Skeletal muscle cell (primary cell): ENCODE results near the gene DGKE.

Experiments used
- DNase-seq: peaks from one replicate; pipeline ENCODE4 v3.0.0-alpha.2; 2010; ENCODE audit warnings: low read depth
- H3K4me3 ChIP-seq: 2 replicates; pipeline ENCODE4 v1.5.1; 2011; ENCODE audit warnings: low read depth, mild to moderate bottlenecking, control low read depth, low read length, moderate library complexity

Gene DGKE

DNA sequence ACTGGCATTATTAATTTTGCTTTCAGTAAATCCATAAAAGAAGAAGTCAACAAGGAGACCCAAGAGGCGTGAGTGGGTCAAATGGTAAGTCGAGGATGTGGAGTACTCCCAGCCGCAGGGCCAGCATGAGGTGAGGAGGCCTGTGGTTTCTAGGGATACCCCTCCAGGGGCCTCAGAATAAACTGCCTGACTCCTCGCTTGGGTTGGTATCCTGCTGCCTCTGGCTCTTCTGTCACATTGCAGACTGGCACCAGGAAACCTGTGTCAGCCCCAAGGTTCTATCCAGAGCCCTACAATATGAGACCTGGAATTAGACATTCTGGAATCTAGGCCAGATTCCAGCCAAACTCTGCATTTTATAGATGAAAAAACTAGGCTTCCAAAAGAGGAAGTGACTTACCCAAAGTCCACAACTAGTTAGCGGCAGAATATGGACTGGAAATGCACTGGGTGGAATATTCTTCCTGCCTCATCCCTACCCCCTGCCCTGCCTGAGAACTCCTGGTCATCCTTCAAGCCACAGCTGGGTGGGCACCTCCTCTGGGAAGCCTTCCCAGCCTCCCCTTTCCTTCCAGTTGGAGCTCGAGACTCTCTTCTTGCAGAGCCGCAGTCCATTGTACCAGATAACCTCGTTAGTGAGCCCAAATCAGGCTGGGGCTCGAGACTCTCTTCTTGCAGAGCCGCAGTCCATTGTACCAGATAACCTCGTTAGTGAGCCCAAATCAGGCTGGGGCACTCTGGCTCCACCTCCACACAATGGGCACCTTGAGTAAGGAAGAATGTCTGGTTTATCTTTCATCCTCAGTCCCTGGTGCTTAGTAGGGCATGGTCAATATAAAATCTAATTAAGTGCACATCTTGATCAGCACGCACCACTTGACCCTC, 22.8 kb upstream of the DGKE start:
- no peak for DNase-seq
- no peak overlapping the region for H3K4me3 ChIP-seq

DNA sequence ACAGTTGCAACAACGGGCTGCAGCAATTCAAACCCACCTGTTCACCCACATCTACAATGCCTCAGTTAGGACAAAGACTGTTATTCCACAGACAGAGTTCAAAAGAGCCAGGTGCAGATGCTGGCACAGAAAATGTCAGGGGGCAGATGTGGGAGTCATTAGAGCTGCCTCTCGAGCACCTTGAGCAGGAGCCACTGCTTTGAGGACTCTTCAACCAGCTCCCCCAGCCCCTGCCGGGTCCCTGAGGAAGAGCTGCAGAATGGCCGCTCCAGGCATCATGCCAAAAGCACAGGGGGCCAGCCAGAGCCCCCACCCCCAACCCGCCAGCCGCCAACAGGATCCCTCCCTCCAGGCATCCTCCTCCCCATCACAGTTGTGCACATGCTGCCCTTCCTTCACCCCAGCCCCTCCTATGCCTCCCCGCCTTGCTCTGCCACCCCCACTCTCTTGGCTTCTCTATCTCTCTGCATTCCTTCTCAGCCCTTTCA, 21.0 kb upstream of the DGKE start:
- DNase-seq = no peak
- no peak overlapping the region for H3K4me3 ChIP-seq

DNA sequence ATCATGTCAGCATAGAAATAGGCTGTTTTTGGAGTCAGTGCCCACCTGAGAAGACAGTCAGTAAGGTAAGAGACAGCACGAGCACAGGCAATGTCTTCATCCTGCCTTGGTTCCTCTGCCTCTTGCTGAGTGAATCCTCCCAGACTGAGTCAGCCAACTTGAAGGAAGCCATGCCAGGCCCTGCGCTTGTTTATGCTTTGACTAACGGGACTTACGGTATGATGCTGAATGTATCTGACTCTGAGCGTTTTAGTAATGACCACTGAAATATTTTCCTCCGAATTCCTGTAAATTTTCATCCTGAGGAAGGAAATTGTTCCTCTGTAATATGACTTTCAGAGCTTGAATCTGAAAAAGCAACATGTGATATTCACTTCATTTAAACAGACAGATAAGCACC, 18.2 kb upstream of the DGKE start:
- no peak overlapping the region for H3K4me3 ChIP-seq
- DNase-seq = no peak

DNA sequence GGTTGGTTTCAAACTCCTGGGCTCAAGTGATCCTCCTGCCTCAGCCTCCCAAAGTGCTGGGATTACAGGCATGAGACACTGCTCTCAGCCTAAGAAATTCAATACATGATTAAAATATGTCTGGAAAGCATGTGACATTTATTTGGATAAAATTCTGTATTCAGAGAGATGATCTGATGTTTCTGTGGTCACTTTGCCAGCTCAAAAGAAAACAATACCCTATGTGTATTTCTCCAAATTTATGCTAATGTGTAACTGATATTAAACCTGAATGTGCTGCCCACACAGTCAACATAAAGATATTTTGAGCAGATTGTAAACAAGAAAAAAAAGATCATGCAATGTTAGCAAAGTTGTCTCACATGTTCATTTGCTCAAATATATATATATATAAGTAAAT, 16.9 kb upstream of the DGKE start:
- DNase-seq = no peak
- H3K4me3 ChIP-seq = no peak overlapping the region

DNA sequence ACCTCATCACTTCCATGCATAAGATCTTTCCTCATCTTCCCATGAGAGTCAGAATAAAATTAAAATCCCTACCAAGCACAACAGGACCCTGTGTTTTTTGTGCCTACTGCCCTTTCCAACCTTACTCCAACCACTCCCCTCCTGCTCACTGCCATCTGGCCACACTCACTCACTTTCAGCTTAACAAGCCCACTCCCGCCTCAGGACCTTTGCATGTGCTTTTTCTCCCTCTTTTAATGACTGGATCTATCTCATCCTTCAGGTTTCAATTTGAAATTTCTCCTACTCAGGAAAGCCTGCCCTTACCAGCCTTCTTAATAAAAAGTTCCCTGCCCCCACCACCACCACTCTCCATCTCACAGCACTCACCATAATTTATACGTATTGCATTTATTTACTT, 14.9 kb upstream of the DGKE start:
- no peak for DNase-seq

DNA sequence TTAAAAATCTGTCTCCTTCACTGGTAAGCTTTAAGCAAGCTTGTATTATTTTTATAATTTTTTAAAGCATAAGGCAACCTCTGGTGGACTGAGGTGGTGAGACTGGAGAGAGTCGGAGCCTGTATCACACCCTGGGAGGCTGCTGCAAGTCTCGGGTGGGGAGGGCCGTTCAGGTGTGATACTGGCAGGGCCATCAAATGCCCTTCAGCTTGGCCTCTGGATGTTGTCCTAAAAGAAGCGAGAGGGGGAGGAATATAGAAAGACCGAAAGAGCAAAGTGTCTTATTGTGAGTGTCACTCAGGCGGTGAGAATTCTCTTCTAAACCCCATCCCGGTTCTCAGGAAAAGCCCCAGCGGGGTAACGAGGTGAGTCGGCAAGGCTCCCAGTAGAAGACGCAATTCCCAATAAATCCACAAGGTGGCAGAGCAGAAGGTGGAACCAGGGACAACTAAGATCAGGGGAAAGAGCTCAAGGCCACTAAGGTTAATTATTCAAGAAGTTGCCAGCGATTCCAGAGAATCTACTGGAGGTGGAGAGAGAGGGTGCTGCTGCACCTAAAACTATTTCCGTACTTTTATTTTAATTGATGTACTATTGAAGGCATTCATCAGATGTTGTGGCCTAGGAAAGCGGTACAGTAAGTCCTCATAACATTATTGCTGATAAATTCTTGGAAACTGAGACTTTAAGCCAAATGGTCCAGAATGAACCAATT, 14.4 kb upstream of the DGKE start:
- no peak for DNase-seq
- H3K4me3 ChIP-seq = no peak overlapping the region

More for the DNA sequence above, 14.9 kb upstream of the DGKE start:
- no peak overlapping the region for H3K4me3 ChIP-seq

DNA sequence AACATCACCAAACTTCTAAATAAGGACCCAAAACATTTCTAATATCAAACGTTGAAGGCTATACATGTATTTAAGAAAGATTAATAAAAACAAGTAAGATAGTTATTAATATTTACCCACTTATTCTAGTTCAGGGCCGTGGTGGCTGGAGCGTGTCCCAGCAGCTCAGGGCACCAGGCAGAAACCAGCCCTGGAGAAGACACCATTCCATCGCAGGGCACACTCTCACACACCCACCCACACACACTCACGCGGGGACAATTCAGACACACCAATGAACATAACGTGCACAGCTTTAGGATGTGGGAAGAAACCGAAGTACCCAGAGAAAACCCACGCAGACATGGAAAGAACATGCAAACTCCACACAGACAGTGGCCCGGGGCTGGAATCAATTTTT, 13.7 kb upstream of the DGKE start:
- DNase-seq = no peak
- no peak overlapping the region for H3K4me3 ChIP-seq

DNA sequence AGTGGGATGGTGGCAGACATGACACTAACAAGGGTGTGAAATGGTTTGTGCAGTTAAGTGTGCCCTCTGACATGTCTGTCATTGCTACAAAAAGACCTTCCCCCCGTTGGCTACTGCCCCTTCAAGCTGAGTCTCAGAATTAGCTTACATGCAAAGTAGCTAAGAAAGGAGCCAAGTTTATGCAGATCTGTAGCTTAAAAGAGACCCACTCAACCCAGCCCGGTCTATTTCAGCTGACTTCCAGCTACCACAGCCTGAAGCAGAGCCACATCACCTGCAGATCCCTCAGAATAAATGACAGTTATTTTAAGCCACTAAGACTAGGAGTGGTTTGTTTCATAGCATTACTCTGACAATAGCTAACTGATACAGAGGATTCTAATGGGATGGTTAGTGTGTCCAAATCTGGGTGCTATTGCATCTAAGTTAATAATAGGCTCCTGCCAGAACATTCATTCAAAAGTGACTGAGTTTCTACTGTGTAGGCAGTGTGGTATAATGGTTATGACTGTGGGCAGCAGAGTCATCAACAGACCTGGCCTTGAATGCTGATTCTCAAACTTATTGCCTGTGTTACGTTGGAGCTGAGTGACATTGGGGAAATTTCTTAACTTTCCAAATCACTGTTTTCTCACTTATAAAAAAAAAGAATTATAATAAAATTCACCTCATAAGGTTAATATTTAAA, 12.0 kb upstream of the DGKE start:
- no peak for DNase-seq

DNA sequence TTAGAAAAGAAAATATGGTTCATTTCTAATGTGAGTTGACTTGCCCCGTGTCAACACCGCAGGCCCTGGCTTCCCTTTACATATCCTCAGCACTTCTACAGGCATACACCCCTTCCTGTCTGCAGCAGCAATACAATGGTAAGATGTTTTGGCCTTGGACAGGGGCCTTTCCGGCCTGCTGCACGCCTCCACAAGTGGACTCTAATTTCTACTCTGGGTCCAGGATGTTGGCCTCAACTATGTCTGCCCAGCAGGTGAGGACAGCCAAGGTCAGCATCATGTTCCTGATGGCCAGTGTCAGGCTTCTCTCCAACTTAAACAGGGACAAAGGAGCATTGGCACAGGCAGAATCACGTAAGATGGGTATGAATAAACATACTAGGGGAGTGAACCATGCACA, 11.2 kb upstream of the DGKE start:
- no peak for DNase-seq
- H3K4me3 ChIP-seq = no peak overlapping the region

More for the DNA sequence above, 12.0 kb upstream of the DGKE start:
- H3K4me3 ChIP-seq = no peak overlapping the region

DNA sequence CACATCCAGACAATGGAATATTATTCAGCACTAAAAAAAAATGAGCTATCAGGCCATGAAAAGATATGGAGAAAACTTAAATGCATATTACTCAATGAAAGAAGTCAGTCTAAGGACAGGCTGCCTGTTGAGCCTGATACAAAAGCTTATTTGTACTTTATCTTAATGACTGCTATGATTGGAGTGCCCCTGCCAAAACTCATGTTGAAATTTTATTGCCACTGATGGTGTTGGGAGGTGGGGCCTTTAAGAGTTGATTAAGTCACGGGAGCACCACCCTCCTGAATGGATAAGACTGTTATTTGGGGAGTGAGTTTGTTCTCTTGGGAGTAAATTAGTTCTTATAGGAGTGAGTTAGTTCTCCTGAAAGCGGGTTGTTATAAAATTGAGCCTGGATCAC, 10.1 kb upstream of the DGKE start:
- DNase-seq = no peak

DNA sequence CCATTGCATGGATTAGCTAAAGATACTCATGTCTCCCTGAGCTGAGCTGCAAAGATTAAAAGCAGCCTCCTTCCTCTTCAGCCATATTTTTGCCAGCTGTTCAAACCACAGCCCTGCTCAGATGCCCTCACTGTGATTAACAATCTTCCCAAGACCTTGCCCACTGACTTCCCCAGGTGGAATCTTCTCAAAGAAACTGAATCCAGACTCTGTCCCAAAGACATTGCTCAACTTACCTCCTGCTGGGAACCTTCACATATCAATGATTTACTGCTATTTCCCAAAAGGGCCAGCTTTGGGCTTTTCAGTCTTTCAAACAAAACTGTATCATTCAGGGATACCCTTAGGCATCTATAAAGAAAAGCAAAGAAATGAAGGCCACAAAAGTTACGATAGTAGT, 9.4 kb upstream of the DGKE start:
- H3K4me3 ChIP-seq = no peak overlapping the region
- DNase-seq = no peak

More for the DNA sequence above, 10.1 kb upstream of the DGKE start:
- H3K4me3 ChIP-seq = no peak overlapping the region

DNA sequence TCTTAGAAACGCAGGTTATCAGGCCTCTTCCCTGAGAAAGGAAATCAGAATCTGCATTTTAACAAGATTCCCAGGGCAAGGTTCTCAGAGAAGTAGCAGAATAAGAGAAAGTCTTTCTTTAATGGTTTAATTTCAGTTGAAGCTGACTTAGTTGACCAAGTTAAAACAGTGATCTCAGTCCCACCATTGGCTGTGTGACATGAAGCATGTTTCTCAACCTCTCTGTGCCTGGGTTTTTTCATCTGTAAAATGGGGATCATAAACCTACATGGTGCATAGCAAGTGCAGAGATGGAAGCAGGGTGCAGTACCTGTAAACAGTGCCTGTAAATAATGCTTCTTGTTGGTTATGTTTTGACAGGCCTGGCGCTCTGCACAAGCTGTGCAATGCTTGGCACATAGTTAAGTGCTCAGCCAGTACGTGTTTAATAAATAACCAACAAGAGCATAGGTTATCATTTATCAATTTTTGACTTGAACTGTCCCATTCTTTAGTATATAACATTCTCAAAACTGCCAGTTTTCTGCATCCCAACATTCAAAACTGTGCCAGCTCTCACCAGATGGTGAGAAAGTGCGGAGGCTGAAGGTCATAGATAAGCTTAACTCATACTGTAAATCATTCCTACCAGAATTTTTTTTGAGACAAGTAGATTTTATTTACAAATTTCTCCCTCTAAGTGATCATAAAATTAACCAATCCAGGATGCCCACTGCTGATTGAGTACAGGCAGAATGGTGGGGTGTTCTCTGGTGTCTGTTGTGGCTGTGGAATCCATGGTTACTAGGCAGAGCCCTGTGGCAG, 7.1 kb upstream of the DGKE start:
- no peak for DNase-seq
- no peak overlapping the region for H3K4me3 ChIP-seq

DNA sequence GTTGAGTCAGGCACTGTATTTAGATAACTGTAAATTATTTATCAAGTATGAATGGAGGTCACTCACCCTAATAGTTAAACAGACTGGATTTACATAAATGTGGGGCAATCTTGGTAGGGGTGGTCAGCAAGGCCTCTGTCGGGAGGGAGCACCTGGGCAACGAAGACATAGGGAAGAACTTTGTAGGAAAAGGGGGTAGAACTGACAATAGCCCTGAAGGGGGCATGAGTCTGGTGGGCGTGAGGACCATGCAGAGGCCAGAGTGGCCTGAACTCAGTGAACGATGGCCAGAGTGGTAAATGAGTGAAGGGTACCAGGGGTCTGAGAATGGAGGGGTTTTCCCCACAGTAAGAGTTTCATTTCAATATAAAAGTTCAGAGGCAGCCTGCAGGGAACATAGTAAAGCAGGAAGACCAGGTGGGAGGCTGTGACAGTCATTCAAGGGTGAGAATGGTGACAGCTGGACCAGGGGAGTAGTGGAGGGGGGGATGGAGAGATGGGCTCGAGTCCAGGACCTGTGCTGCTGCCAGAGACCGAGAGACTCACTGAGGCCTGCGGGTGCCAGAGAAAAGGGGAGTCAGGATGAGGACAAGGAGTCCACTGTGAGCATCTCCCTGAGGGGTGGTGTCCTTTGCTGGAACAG, 3.1 kb upstream of the DGKE start:
- H3K4me3 ChIP-seq = no peak overlapping the region
- no peak for DNase-seq

DNA sequence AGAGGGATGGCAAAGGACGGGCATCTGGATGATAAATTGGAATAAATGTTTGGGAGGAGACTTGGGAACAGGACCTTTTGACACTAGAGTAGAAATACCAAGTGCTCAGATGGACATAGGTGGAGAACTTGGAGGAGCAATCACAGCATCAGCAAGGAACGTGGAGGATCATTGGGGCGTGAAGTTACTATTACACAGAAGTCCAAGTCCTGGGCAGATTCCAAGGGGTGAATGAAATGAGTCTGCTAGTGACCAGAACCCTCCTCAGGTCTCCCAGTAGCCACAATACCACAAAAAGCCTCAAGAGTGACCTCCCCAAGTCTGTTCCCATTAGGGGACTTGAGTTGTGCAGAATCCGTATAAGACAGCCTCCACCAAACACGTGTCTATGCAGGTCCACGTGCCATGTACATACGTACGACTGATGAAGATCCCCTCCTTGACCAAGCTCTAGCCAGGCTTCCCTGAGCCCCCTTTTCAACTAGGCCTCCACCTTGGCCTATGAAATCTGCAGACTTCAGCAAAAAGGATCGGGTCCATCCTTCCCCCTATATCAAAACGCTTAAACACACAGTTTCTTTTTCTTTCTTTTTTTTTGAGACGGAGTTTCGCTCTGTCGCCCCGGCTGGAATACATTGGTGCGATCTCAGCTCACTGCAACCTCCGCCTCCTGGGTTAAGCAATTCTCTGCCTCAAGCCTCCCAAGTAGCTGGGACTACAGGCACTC, 2.4 kb upstream of the DGKE start:
- H3K4me3 ChIP-seq = no peak overlapping the region
- DNase-seq = no peak

DNA sequence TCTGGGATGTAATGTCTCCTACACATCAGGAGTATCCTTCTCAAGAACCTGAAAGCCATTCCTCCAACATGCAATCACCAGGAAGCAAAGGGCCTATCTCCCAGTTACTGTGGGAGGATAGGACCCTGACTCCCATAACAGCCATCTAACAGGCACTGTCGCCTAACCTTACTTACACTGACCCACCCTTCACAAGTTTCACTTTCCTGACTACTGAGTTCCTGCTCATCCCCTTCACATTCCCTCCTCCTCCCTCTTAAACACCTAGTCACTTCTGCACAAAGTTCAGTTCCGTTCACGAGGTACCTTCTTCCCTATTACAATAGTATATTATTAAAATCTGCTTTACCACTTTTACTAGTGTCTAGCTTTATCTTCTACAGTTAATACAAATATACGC, 1.5 kb upstream of the DGKE start:
- H3K4me3 ChIP-seq = peak overlapping the region; percentile 70
- no peak for DNase-seq

DNA sequence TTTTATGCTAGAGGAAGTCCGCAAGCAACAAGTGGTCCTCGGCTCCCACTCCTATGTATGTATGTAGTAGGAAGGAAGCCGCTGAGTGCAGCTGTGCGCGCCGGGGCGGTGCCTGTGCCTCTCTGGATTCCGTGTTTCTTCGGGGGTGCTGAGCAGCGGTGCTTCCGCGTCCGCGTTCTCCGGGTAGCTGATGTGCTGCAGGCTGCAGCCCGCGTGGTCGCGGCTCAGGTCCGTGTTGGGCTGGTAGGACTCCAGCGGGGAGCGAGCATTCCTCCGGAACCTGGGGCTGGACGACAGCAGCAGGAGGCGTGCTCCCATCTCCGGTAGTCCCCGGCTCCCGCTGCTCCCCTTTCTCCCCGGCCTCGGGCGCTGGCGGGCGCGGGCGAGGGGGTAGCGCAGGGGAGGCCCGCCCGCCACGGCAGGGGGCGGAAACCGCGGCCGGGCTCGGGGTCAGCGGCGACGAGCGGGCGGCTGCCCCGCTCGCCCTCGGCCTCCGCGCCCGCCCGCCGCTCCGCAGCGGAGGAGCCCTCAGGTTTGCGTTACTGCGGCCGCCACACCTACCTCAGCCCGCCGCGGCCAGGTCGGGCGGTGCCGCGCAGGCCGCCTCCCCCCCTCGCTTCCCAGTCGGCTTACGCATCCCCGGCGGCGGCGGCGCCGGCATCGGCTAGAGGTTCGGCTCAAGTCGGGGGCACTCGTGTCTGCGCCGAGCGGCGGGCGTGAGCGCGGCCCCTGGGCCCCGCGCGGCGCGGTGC, 718 bp upstream of the DGKE start:
- no peak for DNase-seq
- H3K4me3 ChIP-seq = peak overlapping the region; percentile 70

DNA sequence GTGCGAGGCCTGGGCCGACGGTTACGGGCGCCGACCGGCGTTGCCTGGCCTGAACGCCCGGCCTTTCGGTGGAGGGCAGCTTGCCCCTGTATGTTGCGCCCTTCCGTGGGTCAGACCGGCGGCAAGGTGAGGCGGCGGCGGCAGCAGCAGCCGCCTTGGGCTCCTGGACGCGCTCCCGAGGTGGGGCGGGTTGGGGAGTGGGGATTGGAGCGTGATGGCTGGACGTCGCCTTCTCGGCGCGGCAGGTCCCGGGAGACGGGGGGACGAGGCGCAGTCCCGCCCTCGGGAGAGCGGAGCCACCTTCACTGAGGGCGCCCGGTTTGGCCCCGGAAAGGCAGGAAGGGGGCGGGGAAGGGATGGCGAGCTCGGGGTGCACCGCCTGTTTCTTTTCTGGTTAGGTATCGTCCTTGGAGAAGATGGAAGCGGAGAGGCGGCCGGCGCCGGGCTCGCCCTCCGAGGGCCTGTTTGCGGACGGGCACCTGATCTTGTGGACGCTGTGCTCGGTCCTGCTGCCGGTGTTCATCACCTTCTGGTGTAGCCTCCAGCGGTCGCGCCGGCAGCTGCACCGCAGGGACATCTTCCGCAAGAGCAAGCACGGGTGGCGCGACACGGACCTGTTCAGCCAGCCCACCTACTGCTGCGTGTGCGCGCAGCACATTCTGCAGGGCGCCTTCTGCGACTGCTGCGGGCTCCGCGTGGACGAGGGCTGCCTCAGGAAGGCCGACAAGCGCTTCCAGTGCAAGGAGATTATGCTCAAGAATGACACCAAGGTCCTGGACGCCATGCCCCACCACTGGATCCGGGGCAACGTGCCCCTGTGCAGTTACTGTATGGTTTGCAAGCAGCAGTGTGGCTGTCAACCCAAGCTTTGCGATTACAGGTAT, 671 bp downstream of the DGKE start:
- no peak for DNase-seq

More for the DNA sequence above, 671 bp downstream of the DGKE start:
- H3K4me3 ChIP-seq = peak overlapping the region; percentile 70
